ENCODE measurements around the gene CDKN1C.

The CDKN1C gene

GRCh38 chr11:2874963-2875362 is 10.6 kb downstream of the CDKN1C start:
- DNase-seq (ENCODE audit: low read depth): no peak
- no peak overlapping the region for H3K4me3 ChIP-seq (ENCODE audit: low read length)
- no peak for TF ChIP-seq CTCF (IDR thresholded peaks at IDR 0.05; ENCODE audit: insufficient read depth, low read depth, low read length, missing control alignments)

DNA sequence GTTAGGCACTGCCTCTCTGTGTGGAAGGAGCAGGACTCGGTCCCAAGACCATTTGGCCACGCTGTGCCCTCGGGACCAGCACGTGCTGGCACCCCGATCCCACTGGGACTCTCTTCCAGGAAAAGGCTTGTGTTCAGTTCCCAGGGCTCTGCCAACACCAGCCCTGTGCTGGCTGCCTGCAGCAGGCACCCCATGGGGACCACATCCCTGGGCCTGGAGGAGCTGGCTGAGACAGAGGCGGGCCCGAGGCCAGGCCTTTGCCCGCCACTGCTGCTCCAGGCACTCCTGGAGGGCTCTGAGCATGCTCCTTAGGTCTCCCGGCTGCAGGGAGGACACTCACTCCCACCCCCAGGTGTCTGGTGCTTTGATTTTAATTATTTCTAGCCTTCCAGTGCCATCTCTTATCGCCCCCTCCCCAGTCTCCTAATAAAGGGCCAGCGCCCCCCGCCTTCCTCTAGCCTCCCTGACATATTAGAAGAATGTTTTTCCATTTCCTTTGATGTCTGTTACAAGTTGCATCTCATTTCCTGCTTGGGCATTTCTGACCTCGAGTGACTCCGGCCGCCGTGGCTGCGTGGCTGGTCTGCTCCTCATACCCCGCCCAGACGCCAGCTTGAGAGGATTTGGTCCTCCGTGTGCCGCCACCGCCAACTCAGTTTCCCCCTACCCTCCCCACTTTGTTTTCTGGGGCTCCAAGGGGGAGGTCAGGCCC is 14.4 kb downstream of the CDKN1C start:
- no peak for DNase-seq (ENCODE audit: low read depth)
- no peak overlapping the region for H3K4me3 ChIP-seq (ENCODE audit: low read length)
- TF ChIP-seq CTCF (IDR thresholded peaks at IDR 0.05; ENCODE audit: insufficient read depth, low read depth, low read length, missing control alignments): no peak

GRCh38 chr11:2870460-2870859 is 15.1 kb downstream of the CDKN1C start:
- no peak for TF ChIP-seq CTCF (IDR thresholded peaks at IDR 0.05; ENCODE audit: insufficient read depth, low read depth, low read length, missing control alignments)
- no peak overlapping the region for H3K4me3 ChIP-seq (ENCODE audit: low read length)
- no peak for DNase-seq (ENCODE audit: low read depth)

GRCh38 chr11:2869561-2870427 is 15.8 kb downstream of the CDKN1C start:
- H3K4me3 ChIP-seq (ENCODE audit: low read length): no peak overlapping the region
- TF ChIP-seq CTCF (IDR thresholded peaks at IDR 0.05; ENCODE audit: insufficient read depth, low read depth, low read length, missing control alignments): no peak
- DNase-seq (ENCODE audit: low read depth): no peak

GRCh38 chr11:2869134-2869526 is 16.4 kb downstream of the CDKN1C start:
- no peak for TF ChIP-seq CTCF (IDR thresholded peaks at IDR 0.05; ENCODE audit: insufficient read depth, low read depth, low read length, missing control alignments)
- DNase-seq (ENCODE audit: low read depth): no peak
- no peak overlapping the region for H3K4me3 ChIP-seq (ENCODE audit: low read length)

- no peak for DNase-seq (ENCODE audit: low read depth)
- no peak overlapping the region for H3K4me3 ChIP-seq (ENCODE audit: low read length)
Measured at GRCh38 chr11:2868506-2869133, 17.0 kb downstream of the CDKN1C start.

More at GRCh38 chr11:2868506-2869133, 17.0 kb downstream of the CDKN1C start:
- TF ChIP-seq CTCF (IDR thresholded peaks at IDR 0.05; ENCODE audit: insufficient read depth, low read depth, low read length, missing control alignments): no peak

All from epithelial cell of esophagus (primary cell).